Measurements from ENCODE around the gene SPI1.
"Not testable (repeated sequence)": the region's sequence is repeated elsewhere in the genome, so short reads cannot be mapped to it uniquely, and the experiment has no call there.

The SPI1 gene

GRCh38 chr11:47317064-47317828 is 61.1 kb downstream of the SPI1 start:
- DNase-seq, result no peak

GRCh38 chr11:47316501-47316900 is 61.8 kb downstream of the SPI1 start:
- DNase-seq, result not testable (repeated sequence)

- DNase-seq, result no peak
These were observed 63.4 kb downstream of the SPI1 start for GRCh38 chr11:47314992-47315391.

- no peak for DNase-seq
These were observed 70.1 kb downstream of the SPI1 start for GRCh38 chr11:47308050-47308823.

- DNase-seq, result no peak
These were observed 71.9 kb downstream of the SPI1 start for GRCh38 chr11:47306484-47306844.

- no peak for DNase-seq
These were observed 72.4 kb downstream of the SPI1 start for GRCh38 chr11:47305734-47306483.
